GM13977 (cell line): ENCODE results near the gene CDC27.
A peak's percentile ranks its signal among the peaks of the same experiment; 100 is the strongest.

Source experiments
- DNase-seq: peaks from one replicate; pipeline ENCODE4 v3.0.0; 2012; ENCODE audit warnings: low spot score
- CTCF ChIP-seq: IDR thresholded peaks from 2 replicates; pipeline ENCODE4 v1.5.1; 2012; ENCODE audit warnings: mild to moderate bottlenecking, control low read depth; ENCODE audit not compliant: insufficient read depth; ENCODE audit errors: extremely low read depth, missing control alignments
- in situ Hi-C: fragments of 300-500 bp; cut with MboI; formaldehyde crosslinking; loops from one replicate; pipeline ENCODE4 v1.12.0; 2022; ENCODE audit warnings: low sequenced_read_pairs, low pct_unique_long_range_greater_than_20kb, mixed read lengths, inconsistent platforms; ENCODE audit not compliant: unreplicated experiment

CDC27 gene

GRCh38 chr17:47188876-47189731 is at the start of gene CDC27:
Gene CDC27, minus strand, starts transcription at chr17:47189295. Its CDS starts 123 bp downstream, at chr17:47189172.
- in situ Hi-C loops: no loop called here
- DNase-seq: peak; percentile 96
- no peak for TF ChIP-seq CTCF

GRCh38 chr17:47238321-47239010 is 49.4 kb upstream of the CDC27 start:
- in situ Hi-C loops: loop anchor here (10.0 kb wide), 1 partner anchor 76 kb away; no protein-coding TSS in a partner anchor
- no peak for TF ChIP-seq CTCF
- no peak for DNase-seq

GRCh38 chr17:47237841-47238240 is 48.7 kb upstream of the CDC27 start:
- no peak for DNase-seq
- in situ Hi-C loops: loop anchor here (10.0 kb wide), 1 partner anchor 77 kb away; no protein-coding TSS in a partner anchor
- no peak for TF ChIP-seq CTCF

GRCh38 chr17:47235923-47236322 is 46.8 kb upstream of the CDC27 start:
- in situ Hi-C loops: loop anchor here (10.0 kb wide), 1 partner anchor 79 kb away; no protein-coding TSS in a partner anchor
- TF ChIP-seq CTCF: no peak
- DNase-seq: no peak

GRCh38 chr17:47235506-47235905 is 46.4 kb upstream of the CDC27 start:
- no peak for DNase-seq
- in situ Hi-C loops: loop anchor here (10.0 kb wide), 1 partner anchor 79 kb away; no protein-coding TSS in a partner anchor
- no peak for TF ChIP-seq CTCF

GRCh38 chr17:47232465-47232864 is 43.4 kb upstream of the CDC27 start:
- no peak for TF ChIP-seq CTCF
- DNase-seq: no peak
- in situ Hi-C loops: loop anchor here (10.0 kb wide), 1 partner anchor 82 kb away; no protein-coding TSS in a partner anchor
